Retinal pigment epithelial cell (primary cell): ENCODE data around the gene NDUFA11.

ENCODE experiments used
- DNase-seq: peaks from one replicate; pipeline ENCODE4 v3.0.0-alpha.2; 2010; ENCODE audit warnings: low read depth
- H3K4me3 ChIP-seq: 2 replicates; pipeline ENCODE4 v1.5.1; 2011; ENCODE audit warnings: mild to moderate bottlenecking, low read length, control low read depth, moderate library complexity
- TF ChIP-seq, protein P1 (sequence below): conservative IDR thresholded peaks from 2 replicates; pipeline ENCODE4 v1.5.1; 2011; ENCODE audit warnings: low read depth, low read length, control low read depth, inconsistent platforms

Gene NDUFA11

GRCh38 chr19:5932609-5933262, 29.1 kb upstream of the NDUFA11 start:
- H3K4me3 ChIP-seq, result no peak overlapping the region
- DNase-seq, result no peak
- TF ChIP-seq, protein P1, sequence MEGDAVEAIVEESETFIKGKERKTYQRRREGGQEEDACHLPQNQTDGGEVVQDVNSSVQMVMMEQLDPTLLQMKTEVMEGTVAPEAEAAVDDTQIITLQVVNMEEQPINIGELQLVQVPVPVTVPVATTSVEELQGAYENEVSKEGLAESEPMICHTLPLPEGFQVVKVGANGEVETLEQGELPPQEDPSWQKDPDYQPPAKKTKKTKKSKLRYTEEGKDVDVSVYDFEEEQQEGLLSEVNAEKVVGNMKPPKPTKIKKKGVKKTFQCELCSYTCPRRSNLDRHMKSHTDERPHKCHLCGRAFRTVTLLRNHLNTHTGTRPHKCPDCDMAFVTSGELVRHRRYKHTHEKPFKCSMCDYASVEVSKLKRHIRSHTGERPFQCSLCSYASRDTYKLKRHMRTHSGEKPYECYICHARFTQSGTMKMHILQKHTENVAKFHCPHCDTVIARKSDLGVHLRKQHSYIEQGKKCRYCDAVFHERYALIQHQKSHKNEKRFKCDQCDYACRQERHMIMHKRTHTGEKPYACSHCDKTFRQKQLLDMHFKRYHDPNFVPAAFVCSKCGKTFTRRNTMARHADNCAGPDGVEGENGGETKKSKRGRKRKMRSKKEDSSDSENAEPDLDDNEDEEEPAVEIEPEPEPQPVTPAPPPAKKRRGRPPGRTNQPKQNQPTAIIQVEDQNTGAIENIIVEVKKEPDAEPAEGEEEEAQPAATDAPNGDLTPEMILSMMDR, result no peak

GRCh38 chr19:5932146-5932545, 28.6 kb upstream of the NDUFA11 start:
- DNase-seq, result no peak
- H3K4me3 ChIP-seq, result no peak overlapping the region
- TF ChIP-seq, protein P1, result no peak

DNA sequence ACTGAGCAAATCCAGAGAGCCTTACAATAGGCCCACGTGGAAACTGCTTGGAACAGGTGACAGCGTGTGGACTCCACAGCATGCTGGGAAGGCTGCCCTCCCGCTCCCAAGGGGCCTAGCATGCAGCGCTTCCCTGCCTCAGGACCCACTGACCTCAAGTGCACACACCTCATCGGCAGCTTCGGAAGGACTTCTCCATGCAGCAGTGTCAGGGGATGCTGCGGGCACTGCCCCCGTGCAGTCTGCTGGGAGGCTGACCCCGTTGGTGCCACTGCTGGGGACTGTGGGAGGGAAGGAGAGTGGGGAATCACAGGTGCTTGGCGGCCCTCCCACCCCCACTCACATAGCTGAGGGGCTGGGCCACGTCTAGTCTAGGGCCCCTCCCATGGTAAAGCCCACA, 27.7 kb upstream of the NDUFA11 start:
- TF ChIP-seq, protein P1, result no peak
- no peak for DNase-seq
- H3K4me3 ChIP-seq, result no peak overlapping the region

DNA sequence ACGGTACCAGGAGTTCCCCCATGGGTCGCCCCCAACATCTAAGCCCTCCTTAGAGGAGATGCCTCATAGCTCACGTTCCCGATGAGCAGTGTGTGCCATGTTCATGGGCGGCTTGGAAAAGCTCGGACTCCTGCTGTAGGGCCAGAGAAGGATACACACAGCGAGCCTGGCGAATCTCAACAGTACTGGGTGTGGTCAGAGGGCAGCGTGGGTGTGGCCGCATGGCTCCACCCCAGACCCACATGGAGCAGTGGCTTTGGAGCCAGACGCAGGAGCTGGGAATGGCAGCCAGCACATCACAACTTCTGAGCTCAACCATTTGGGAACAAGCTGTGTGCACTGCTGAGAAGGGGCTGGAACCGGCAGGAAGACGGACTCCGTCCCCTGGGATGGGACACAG, 26.0 kb upstream of the NDUFA11 start:
- DNase-seq, result no peak
- H3K4me3 ChIP-seq, result no peak overlapping the region
- TF ChIP-seq, protein P1, result no peak

DNA sequence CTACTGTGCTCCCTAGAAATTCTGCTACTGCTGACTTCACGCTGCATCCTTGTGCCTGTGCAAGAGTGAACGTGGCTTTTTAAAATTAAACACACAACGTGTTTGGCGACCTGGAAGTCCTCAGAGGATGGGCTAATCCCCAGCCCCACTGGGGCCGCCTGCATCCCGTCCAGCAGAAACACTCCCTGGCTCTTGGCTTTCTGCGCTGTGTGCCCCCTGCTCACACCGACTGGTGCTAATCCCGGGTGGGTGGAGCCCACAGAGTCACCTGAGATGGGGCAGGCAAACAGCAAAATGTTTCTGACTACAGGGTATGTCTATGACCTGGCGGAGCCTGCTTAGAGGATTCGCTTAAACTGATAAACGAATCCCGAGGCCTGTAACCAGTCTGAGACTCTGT, 25.6 kb upstream of the NDUFA11 start:
- TF ChIP-seq, protein P1, result no peak
- H3K4me3 ChIP-seq, result no peak overlapping the region
- DNase-seq, result no peak

GRCh38 chr19:5927441-5927821, 23.8 kb upstream of the NDUFA11 start:
- TF ChIP-seq, protein P1, result no peak
- DNase-seq, result no peak
- H3K4me3 ChIP-seq, result no peak overlapping the region

DNA sequence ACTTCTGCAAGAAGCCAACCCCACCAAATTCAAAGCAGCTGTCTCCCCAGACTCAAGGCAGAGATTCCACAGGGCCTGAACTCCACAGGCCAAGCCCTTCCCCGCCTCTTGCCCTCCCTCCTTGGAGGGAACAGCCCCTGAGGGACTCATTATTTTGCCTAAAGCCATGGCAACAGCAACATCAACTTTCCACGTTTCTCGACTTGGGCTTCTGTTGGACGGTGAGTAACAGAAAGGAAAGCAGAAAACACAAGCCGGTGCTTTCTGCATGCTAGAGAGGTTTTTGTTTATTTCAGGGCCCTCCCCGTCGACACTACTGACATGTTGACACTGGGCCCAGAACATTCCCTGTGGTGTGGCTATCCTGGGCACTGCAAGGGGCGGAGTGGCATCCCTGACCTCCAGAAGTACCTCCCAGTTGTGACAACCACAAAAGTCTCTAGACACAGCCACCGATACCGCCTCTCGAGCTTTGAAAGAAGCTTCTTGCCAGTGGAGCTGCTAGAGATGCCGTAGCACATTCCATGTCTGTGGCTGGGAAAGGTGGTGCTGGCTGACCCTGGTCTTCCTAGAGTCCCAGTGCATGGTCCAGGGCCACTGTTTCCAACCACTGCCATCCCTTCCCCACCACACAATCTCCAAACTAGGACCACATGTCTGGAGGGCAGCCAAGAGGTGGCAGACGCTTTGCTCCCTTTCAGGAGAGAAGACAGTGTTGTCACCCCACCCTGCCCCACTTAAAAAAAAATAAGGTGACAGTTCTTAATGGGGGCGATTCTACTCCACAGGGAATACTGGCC, 23.3 kb upstream of the NDUFA11 start:
- no peak for DNase-seq
- TF ChIP-seq, protein P1, result no peak
- no peak overlapping the region for H3K4me3 ChIP-seq
